SK-N-DZ (cell line): ENCODE measurements around the gene UBAP1L.
"Not testable (repeated sequence)": the region's sequence is repeated elsewhere in the genome, so short reads cannot be mapped to it uniquely, and the experiment has no call there.

ENCODE experiments used
- DNase-seq: peaks from one replicate; pipeline ENCODE4 v3.0.0-alpha.2; 2015; ENCODE audit warnings: low spot score

The UBAP1L gene

DNA sequence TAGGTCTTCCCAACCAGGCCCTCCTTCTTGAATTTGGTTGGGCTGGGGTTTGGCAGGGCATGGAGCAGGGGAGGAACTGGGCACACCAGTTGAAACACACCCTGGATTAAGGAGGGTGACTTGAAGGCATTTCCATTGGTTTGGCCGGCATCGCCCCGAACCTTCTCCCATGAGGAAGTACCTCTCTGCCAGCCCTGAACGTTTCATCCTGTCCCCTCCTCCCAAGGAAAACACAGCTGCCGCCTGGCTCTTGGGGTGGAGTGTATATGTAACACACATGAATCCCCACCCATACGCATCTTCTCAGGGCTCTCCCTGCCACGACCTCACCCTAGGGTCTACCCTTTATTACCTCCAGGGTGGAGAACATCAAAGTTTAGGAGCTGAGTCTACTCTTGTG lies 14.6 kb downstream of the UBAP1L start:
- no peak for DNase-seq

DNA sequence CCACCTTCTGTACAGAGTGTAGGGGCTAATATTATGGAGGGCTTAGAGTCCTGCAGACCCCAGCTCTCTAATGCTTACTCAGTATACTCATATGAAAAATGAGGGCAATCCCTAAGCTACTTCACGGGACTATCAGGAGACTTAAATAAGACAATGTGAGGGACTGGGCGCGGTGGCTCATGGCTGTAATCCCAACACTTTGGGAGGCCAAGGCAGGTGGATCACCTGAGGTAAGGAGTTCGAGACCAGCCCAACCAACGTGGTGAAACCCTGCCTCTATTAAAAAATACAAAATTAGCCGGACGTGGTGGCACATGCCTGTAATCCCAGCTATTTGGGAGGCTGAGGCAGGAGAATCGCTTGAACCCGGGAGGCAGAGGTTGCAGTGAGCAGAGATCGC lies 15.2 kb downstream of the UBAP1L start:
- DNase-seq = not testable (repeated sequence)

- DNase-seq = no peak
Measured at GRCh38 chr15:65099336-65099735, 15.7 kb downstream of the UBAP1L start.

- DNase-seq = no peak
Measured at GRCh38 chr15:65097651-65098263, 17.2 kb downstream of the UBAP1L start.

DNA sequence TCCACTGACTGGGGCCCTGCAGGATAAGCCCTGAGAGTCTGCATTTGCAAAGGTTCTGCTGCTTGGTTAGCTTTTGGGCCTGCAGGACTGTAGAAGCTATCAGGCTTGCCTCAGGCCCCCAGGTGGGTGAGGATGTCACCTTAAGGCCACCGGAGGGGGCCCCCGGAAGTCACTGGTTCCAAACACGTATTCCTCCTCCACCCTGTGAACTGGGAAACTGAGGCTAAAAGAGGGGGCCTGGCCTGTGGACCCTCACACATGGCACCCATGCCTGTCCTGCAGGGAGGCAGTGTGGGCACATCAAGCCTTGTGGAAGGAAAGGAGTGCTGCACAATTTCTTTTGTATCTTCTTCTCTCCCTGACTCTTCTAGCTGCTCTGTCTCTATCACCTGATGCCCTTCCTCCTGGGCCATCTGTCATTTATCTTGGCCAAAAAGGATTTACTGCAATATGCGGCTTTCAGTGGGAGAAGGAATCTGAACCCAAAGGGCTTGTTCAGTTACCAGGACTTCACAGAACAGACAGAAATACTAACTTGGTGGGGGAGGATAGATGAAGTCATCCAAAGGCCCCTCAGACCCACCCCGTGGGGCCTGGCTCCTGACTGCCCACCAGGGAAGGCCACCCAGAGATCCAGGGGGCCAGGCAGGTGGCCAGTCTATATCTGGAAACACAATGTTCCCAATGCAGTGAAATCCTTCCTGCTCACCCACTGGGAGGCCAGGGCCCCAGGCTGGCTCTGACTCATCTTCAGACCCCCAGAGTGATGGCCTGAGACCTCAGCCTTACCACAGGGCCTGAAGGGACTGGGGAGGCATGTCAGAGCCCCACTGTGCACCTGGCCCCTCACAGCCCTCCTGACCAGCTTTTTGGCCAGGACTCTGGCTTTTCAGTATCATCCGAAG lies 18.3 kb downstream of the UBAP1L start:
- no peak for DNase-seq

GRCh38 chr15:65095747-65096104 lies 19.3 kb downstream of the UBAP1L start:
- no peak for DNase-seq

DNA sequence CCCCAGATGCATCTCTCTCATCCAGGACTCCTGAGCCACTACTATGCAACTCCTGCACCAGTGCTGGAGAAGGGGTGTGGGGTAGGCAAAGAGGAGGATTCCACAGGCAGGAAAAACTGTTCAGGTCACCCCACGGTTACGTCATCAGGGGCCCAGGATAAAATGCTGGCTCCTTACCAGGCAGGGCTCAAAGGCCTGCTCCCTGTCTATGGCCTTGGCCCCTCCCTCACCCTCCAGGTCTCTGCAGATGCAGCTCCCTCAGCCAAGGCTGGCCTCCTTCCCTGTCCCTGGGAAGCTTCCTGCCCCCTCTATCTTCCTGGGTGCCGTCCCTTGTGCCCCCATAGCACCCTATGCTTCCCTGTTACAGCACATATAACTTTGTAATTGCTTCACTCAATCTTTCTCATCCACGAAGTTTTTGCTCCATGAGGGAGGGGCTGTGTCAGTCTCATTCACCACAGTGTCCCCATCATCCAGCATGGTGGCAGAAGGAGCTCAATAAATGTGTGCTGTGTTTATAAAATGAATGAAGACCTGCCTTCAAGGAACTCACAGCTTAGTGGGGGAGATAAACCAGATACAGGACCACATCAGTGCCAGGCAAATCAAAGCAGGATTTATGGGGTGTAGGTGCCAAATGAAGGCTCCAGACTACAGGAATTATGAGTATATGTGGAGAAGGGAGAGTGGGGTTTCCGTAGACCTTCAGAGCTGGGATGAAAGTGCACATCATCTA lies 19.8 kb downstream of the UBAP1L start:
- DNase-seq = no peak

DNA sequence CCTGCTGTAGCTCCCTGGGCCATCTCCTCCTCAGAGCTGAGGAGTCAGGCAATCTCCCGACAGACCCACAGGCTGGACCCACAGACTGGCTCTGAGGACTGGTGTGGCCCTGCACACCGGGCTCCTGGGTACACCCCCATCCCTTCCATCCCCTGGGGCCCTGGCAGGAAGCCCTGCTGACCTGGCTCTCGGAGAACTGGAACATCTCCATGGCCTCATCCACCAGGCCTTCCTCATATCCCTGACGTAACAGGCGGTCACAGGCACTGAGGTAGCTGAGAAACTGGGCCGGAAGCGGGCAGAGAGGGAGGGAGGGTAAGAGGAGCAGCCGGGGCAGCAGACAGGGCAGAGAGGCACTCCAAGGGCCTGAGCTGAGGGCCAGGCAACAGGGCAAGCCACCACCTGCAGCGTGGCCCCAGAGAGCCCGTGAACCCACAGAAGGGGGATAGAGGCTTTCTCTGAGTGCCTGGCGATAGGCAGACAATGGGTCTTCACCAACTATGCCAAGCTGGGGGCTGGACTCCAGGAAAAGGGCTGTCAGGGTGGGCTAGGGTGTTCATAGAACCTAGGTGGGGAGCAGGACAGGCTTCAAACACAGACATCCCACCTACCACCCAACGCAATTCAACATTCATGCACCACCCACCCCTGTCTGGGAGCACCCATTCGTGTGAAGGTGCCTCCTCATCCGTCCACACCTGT lies 20.6 kb downstream of the UBAP1L start:
- no peak for DNase-seq

- DNase-seq = not testable (repeated sequence)
Measured at GRCh38 chr15:65093793-65094170, 21.2 kb downstream of the UBAP1L start.

- no peak for DNase-seq
Measured at GRCh38 chr15:65092911-65093792, 21.8 kb downstream of the UBAP1L start.

- DNase-seq = no peak
Measured at GRCh38 chr15:65091946-65092770, 22.8 kb downstream of the UBAP1L start.

DNA sequence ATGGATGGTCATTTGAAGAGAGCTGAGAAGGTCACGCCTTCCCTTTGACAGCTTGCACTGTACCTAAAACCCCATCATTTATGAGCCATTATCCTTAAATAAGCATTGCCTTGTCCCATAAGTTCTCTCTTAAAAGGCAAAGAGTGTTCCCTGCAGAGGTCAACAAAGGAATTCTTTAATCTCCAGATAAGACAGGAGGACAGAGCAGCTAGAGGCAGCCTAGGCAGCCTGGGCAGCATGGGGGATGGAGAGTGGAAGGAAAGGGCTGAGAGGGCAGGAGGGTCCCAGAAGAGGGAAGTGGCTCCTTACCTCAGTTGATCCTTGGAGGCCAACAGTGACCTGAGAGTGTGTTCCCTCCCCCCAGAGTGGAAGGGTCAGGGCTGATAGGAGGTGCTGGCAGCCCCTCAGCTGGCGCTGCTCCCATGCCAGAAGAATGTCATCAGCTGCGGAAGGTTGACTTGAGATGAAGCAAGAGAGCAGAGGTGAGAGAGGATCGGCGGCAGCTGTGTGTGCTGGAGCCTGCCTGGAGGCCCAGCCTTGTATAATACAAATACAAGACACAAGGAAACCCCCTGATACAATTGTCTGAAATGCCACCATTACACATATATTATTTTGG lies 25.7 kb downstream of the UBAP1L start:
- no peak for DNase-seq

DNA sequence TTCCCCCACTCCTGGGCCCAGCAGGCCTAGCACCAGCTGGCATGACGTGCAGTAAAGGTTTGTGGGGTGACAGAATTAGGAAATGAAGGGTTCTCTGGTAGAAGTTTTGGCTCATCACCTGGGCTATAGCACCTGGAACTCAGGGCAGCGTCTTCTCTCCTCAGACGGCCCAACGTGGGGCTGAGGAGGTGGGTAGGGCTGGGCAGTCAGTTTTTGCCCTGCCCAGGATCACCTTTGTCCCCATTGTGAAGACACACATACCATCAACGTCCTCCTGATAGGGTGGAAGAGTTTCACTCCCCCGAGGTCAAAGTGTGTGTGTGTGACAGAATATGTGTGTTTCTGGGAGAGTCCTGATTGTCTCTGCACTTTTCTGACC lies 26.4 kb downstream of the UBAP1L start:
- no peak for DNase-seq

GRCh38 chr15:65087873-65088642 lies 26.9 kb downstream of the UBAP1L start:
- DNase-seq = no peak

DNA sequence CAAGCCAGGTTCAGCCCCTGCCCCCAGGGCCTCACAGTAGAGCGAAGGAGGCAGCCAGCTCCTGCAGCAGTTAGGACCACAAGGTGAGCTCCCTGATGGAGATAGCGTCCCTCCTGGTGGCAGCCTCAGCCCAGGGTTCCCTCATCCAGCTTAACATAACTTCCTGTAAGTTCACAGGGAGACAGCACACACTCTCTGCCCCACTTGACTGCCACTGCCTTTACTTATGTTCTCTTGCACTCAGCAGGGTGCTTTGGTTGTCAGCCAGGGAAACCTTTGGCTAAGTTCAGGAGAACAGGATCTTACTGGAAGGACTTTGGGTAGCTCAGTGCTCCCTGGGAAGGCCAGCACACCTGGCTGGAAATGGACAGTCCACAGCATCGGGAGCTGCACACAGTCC lies 27.6 kb downstream of the UBAP1L start:
- no peak for DNase-seq

- DNase-seq = peak; percentile 53
Measured at GRCh38 chr15:65086680-65087111, 28.3 kb downstream of the UBAP1L start.

DNA sequence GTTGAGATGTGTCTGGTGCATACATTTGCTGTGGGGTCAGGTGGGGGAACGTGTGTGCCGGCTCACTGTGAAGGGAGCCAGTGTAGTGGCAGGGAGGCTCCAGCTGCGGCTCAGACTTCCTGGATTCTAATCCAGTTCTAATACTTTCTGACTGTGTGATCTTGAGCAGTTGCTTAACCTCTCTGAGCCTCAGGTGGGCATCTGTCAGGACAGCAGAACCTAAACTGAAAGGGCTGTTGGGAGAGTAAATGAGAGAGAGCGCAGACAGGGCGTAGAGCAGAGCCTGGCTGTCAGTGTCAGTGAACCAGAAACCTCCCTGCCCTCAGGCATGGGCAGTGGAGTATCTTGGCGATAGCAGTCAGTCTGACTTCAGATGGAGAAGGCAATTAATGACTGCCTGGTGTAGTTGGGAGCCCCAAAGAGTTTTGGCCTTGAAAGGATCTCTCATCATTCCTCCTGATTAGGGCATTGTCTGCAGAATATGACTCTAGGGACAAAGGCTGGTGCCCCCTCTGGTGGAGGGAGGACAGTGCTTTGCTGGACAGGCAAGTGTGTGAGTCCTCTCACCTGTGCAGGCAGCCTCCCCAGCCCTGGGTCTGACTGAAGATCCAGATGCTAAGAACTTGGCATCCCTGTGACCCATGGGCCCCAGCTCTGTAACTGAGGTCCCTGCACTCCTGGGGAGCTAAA lies 28.9 kb downstream of the UBAP1L start:
- peak; percentile 65 for DNase-seq

GRCh38 chr15:65085207-65085753 lies 29.7 kb downstream of the UBAP1L start:
- DNase-seq = no peak
